ENCODE measurements around the gene CEBPZ.
"Not testable (repeated sequence)": the region's sequence is repeated elsewhere in the genome, so short reads cannot be mapped to it uniquely, and the experiment has no call there.

The CEBPZ gene

GRCh38 chr2:37205071-37205661 lies 26.2 kb downstream of the CEBPZ start:
- intact Hi-C loops (cut with micrococcal nuclease); H3K4me3 Mint-ChIP-seq; H3K4me1 Mint-ChIP-seq (ENCODE audit: low read depth); H3K27ac Mint-ChIP-seq; H3K27me3 Mint-ChIP-seq: not testable (repeated sequence)
- H3K36me3 Mint-ChIP-seq (ENCODE audit: low read depth) = peaks cover 92% of the 10 kb centered on the region
- H3K9me3 Mint-ChIP-seq = peaks cover 51% of the 10 kb centered on the region

- intact Hi-C loops (cut with micrococcal nuclease) = no loop called here
- Mint-ChIP-seq H3K27me3 (no peaks in the 10 kb centered on the region), H3K4me1 (ENCODE audit: low read depth) (peaks cover 19% of the 10 kb centered on the region)
Observed at GRCh38 chr2:37203708-37204107, 27.7 kb downstream of the CEBPZ start.

GRCh38 chr2:37201766-37202165 lies 29.6 kb downstream of the CEBPZ start:
- H3K27me3 Mint-ChIP-seq = no peaks in the 10 kb centered on the region
- peaks cover 21% of the 10 kb centered on the region for H3K9me3 Mint-ChIP-seq
- intact Hi-C loops (cut with micrococcal nuclease) = no loop called here
- no peak overlapping the region for H3K4me3 Mint-ChIP-seq
- H3K36me3 Mint-ChIP-seq (ENCODE audit: low read depth) = peaks cover 58% of the 10 kb centered on the region
- peaks cover 27% of the 10 kb centered on the region for H3K4me1 Mint-ChIP-seq (ENCODE audit: low read depth)
- H3K27ac Mint-ChIP-seq = no peak overlapping the region

More at GRCh38 chr2:37203708-37204107, 27.7 kb downstream of the CEBPZ start:
- H3K4me3 Mint-ChIP-seq = no peak overlapping the region
- peaks cover 40% of the 10 kb centered on the region for H3K9me3 Mint-ChIP-seq
- peaks cover 77% of the 10 kb centered on the region for H3K36me3 Mint-ChIP-seq (ENCODE audit: low read depth)
- no peak overlapping the region for H3K27ac Mint-ChIP-seq

GRCh38 chr2:37201208-37201607 lies 30.2 kb downstream of the CEBPZ start:
- H3K4me3 Mint-ChIP-seq = no peak overlapping the region
- H3K9me3 Mint-ChIP-seq = peaks cover 15% of the 10 kb centered on the region
- H3K4me1 Mint-ChIP-seq (ENCODE audit: low read depth) = peaks cover 27% of the 10 kb centered on the region
- intact Hi-C loops (cut with micrococcal nuclease) = no loop called here
- no peaks in the 10 kb centered on the region for H3K27me3 Mint-ChIP-seq
- H3K36me3 Mint-ChIP-seq (ENCODE audit: low read depth) = peaks cover 57% of the 10 kb centered on the region
- no peak overlapping the region for H3K27ac Mint-ChIP-seq

GRCh38 chr2:37198681-37199065 lies 32.7 kb downstream of the CEBPZ start:
- Mint-ChIP-seq H3K9me3 (peaks cover 4% of the 10 kb centered on the region), H3K27ac (no peak overlapping the region), H3K27me3 (no peaks in the 10 kb centered on the region), H3K36me3 (ENCODE audit: low read depth) (peaks cover 34% of the 10 kb centered on the region), H3K4me3 (no peak overlapping the region), H3K4me1 (ENCODE audit: low read depth) (peaks cover 34% of the 10 kb centered on the region)
- intact Hi-C loops (cut with micrococcal nuclease) = loop anchor here (5.0 kb wide), 1 partner anchor 34 kb away; the partner anchor contains the start of genes CEBPZ and NDUFAF7

- Mint-ChIP-seq H3K4me1 (ENCODE audit: low read depth) (peaks cover 36% of the 10 kb centered on the region), H3K9me3 (no peaks in the 10 kb centered on the region), H3K36me3 (ENCODE audit: low read depth) (peaks cover 21% of the 10 kb centered on the region), H3K27ac (peak within 1 kb of the TSS; percentile 94), H3K4me3 (peak within 1 kb of the TSS; percentile 98), H3K27me3 (no peaks in the 10 kb centered on the region)
- intact Hi-C loops (cut with micrococcal nuclease) = loop anchor here (5.0 kb wide), 1 partner anchor 36 kb away; the partner anchor contains the start of genes CEBPZ and NDUFAF7
Observed at GRCh38 chr2:37196320-37197195, 34.8 kb downstream of the CEBPZ start, which contains the start of gene CEBPZOS. TSS of gene CEBPZOS (plus strand) at chr2:37196496. CDS start at chr2:37199705, 3,209 bp downstream.

GRCh38 chr2:37195862-37196319 lies 35.5 kb downstream of the CEBPZ start:
- not testable (repeated sequence) for H3K27me3 Mint-ChIP-seq, H3K9me3 Mint-ChIP-seq
- H3K4me3 Mint-ChIP-seq = peak overlapping the region; percentile 98
- H3K36me3 Mint-ChIP-seq (ENCODE audit: low read depth) = peaks cover 14% of the 10 kb centered on the region
- intact Hi-C loops (cut with micrococcal nuclease) = loop anchor here (5.0 kb wide), 1 partner anchor 36 kb away; the partner anchor contains the start of genes CEBPZ and NDUFAF7
- H3K27ac Mint-ChIP-seq = peak overlapping the region; percentile 94
- peaks cover 41% of the 10 kb centered on the region for H3K4me1 Mint-ChIP-seq (ENCODE audit: low read depth)

GRCh38 chr2:37192551-37192950 lies 38.8 kb downstream of the CEBPZ start:
- Mint-ChIP-seq H3K4me3 (no peak overlapping the region), H3K9me3 (no peaks in the 10 kb centered on the region), H3K27me3 (no peaks in the 10 kb centered on the region), H3K27ac (no peak overlapping the region), H3K4me1 (ENCODE audit: low read depth) (peaks cover 41% of the 10 kb centered on the region), H3K36me3 (ENCODE audit: low read depth) (peaks cover 7% of the 10 kb centered on the region)
- intact Hi-C loops (cut with micrococcal nuclease) = no loop called here

- Mint-ChIP-seq H3K36me3 (ENCODE audit: low read depth) (peaks cover 7% of the 10 kb centered on the region), H3K4me3 (no peak overlapping the region), H3K27ac (no peak overlapping the region), H3K4me1 (ENCODE audit: low read depth) (peaks cover 34% of the 10 kb centered on the region), H3K9me3 (no peaks in the 10 kb centered on the region), H3K27me3 (no peaks in the 10 kb centered on the region)
- intact Hi-C loops (cut with micrococcal nuclease) = no loop called here
Observed at GRCh38 chr2:37191747-37192146, 39.6 kb downstream of the CEBPZ start.

GRCh38 chr2:37191253-37191652 lies 40.1 kb downstream of the CEBPZ start:
- Mint-ChIP-seq H3K27me3 (no peaks in the 10 kb centered on the region), H3K36me3 (ENCODE audit: low read depth) (peaks cover 2% of the 10 kb centered on the region), H3K27ac (no peak overlapping the region), H3K4me3 (no peak overlapping the region), H3K9me3 (no peaks in the 10 kb centered on the region), H3K4me1 (ENCODE audit: low read depth) (peaks cover 34% of the 10 kb centered on the region)
- intact Hi-C loops (cut with micrococcal nuclease) = no loop called here

GRCh38 chr2:37190290-37190689 lies 41.1 kb downstream of the CEBPZ start:
- Mint-ChIP-seq H3K9me3 (no peaks in the 10 kb centered on the region), H3K36me3 (ENCODE audit: low read depth) (no peaks in the 10 kb centered on the region), H3K27ac (peak overlapping the region; percentile 65), H3K4me1 (ENCODE audit: low read depth) (peaks cover 27% of the 10 kb centered on the region), H3K4me3 (no peak overlapping the region), H3K27me3 (peaks cover 4% of the 10 kb centered on the region)
- intact Hi-C loops (cut with micrococcal nuclease) = no loop called here

GRCh38 chr2:37189452-37190153 lies 41.8 kb downstream of the CEBPZ start:
- H3K36me3 Mint-ChIP-seq (ENCODE audit: low read depth) = no peaks in the 10 kb centered on the region
- no peak overlapping the region for H3K4me3 Mint-ChIP-seq
- H3K27ac Mint-ChIP-seq = peak overlapping the region; percentile 65
- H3K27me3 Mint-ChIP-seq = peaks cover 5% of the 10 kb centered on the region
- peaks cover 27% of the 10 kb centered on the region for H3K4me1 Mint-ChIP-seq (ENCODE audit: low read depth)
- no peaks in the 10 kb centered on the region for H3K9me3 Mint-ChIP-seq
- intact Hi-C loops (cut with micrococcal nuclease) = no loop called here

GRCh38 chr2:37188570-37188969 lies 42.8 kb downstream of the CEBPZ start, which contains the start of gene SULT6B1:
TSS of gene SULT6B1 (minus strand) at chr2:37188670. CDS start at chr2:37188640, 30 bp downstream.
- Mint-ChIP-seq H3K4me1 (ENCODE audit: low read depth) (peaks cover 26% of the 10 kb centered on the region), H3K36me3 (ENCODE audit: low read depth) (no peaks in the 10 kb centered on the region), H3K4me3 (no peak within 1 kb of the TSS), H3K27ac (peak within 1 kb of the TSS; percentile 65), H3K27me3 (peaks cover 8% of the 10 kb centered on the region), H3K9me3 (no peaks in the 10 kb centered on the region)
- intact Hi-C loops (cut with micrococcal nuclease) = no loop called here

Measured in dendritic cell treated with granulocyte-macrophage colony-stimulating factor and Interleukin-4, amounts not matched to agents 40 ng/mL and 50 ng/mL, for 4 days (primary cell).